ENCODE measurements around the gene DNAL1. TPM values are rescaled to one million over a fixed set of nuclear protein-coding genes. Genes with fewer than 3 reads are reported as not detected.

DNAL1 gene
- total and polyA plus RNA-seq, 10 of the 15 experiments (the other 5 are each of a cell fraction or from before 2014, with no cell fraction given) = 2.4 to 18.2 (median 7.4) TPM

DNA sequence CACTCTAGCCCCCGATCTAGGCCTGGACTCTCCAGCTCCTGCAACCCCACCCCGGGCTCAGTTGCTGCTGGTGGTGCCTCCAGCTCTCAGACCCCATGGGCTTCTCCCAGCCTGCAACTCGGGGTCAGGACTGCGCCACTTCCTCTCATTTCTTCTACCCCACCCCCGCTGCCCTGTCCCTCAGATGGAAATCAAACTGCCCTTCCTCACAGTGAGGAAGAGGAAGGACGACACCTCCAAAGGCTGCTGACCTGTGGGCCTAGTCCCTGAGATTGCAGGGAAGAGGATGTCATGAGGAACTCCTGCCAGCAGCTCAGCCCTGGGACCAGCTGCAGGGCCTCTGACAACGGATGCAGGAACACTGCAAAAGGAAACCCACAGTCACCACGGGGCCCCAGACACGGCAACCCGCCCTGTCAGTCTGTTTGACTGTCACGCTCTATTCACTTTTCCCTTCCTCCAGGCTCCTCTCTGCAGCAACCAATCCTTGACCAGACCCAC lies 98.7 kb downstream of the DNAL1 start (continued):
- TF ChIP-seq IRF5 (IDR thresholded peaks at IDR 0.05; ENCODE audit: borderline replicate concordance) (no peak), FOXK2 (IDR thresholded peaks at IDR 0.05) (no peak), IRF4 (IDR thresholded peaks at IDR 0.05; ENCODE audit: low read depth, low read length) (no peak), ZNF622 (IDR thresholded peaks at IDR 0.05) (no peak), ETV6 (conservative IDR thresholded peaks at IDR 0.05 in 1 of 2, IDR thresholded peaks at IDR 0.05 in 1 of 2; ENCODE audit: borderline replicate concordance in 1 of 2, low read depth in 1 of 2) (peak in 1 of 2 experiments; percentile 72; a peak in 1 of 4 replicates), KDM1A (IDR thresholded peaks at IDR 0.05; ENCODE audit: borderline replicate concordance) (no peak), YBX1 (IDR thresholded peaks at IDR 0.05) (no peak), SUPT20H (IDR thresholded peaks at IDR 0.05; ENCODE audit: borderline replicate concordance, control insufficient read depth, low read depth, low read length) (no peak), SIX5 (IDR thresholded peaks at IDR 0.05; ENCODE audit: low read depth, low read length, severe bottlenecking) (no peak), SMAD1 (IDR thresholded peaks at IDR 0.05; ENCODE audit: low read depth, partially characterized antibody) (no peak), CBFB (IDR thresholded peaks at IDR 0.05; ENCODE audit: low read depth) (peak; percentile 72; the same call in 1 of the 2 replicates), HDAC6 (IDR thresholded peaks at IDR 0.05; ENCODE audit: unreplicated experiment) (no peak), LARP7 (IDR thresholded peaks at IDR 0.05) (no peak), ZNF384 (IDR thresholded peaks at IDR 0.05; ENCODE audit: borderline replicate concordance, low read depth, low read length) (no peak), FOS (IDR thresholded peaks at IDR 0.05; ENCODE audit: borderline replicate concordance, extremely low read depth, insufficient read length) (no peak), RB1 (IDR thresholded peaks at IDR 0.05; ENCODE audit: borderline replicate concordance) (no peak), ZNF687 (IDR thresholded peaks at IDR 0.05) (0 out of 2 replicates have a peak, but pooled peaks have one; percentile 18), TBL1XR1 (IDR thresholded peaks at IDR 0.05; ENCODE audit: low read depth, low read length) (peak; percentile 67; the same call in 1 of the 2 replicates), NFYB (IDR thresholded peaks at IDR 0.05; ENCODE audit: insufficient read depth, low read depth, low read length) (no peak), ZBED1 (IDR thresholded peaks at IDR 0.05; ENCODE audit: borderline replicate concordance) (no peak), E4F1 (IDR thresholded peaks at IDR 0.05; ENCODE audit: borderline replicate concordance, partially characterized antibody) (no peak)
- TF ChIP-seq, protein P1, sequence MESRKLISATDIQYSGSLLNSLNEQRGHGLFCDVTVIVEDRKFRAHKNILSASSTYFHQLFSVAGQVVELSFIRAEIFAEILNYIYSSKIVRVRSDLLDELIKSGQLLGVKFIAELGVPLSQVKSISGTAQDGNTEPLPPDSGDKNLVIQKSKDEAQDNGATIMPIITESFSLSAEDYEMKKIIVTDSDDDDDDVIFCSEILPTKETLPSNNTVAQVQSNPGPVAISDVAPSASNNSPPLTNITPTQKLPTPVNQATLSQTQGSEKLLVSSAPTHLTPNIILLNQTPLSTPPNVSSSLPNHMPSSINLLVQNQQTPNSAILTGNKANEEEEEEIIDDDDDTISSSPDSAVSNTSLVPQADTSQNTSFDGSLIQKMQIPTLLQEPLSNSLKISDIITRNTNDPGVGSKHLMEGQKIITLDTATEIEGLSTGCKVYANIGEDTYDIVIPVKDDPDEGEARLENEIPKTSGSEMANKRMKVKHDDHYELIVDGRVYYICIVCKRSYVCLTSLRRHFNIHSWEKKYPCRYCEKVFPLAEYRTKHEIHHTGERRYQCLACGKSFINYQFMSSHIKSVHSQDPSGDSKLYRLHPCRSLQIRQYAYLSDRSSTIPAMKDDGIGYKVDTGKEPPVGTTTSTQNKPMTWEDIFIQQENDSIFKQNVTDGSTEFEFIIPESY (IDR thresholded peaks at IDR 0.05) = no peak

All from GM12878 (cell line).